PFSK-1 (cell line): ENCODE data around the gene GPR3.

Source experiments
- FOXP2 ChIP-seq: optimal IDR thresholded peaks from 2 replicates; pipeline ENCODE3; 2011; ENCODE audit warnings: borderline replicate concordance, control low read depth, inconsistent platforms; ENCODE audit not compliant: insufficient read depth; ENCODE audit errors: extremely low read length, extremely low read depth
- POLR2AphosphoS5 ChIP-seq: IDR thresholded peaks from 2 replicates; pipeline ENCODE4 v1.6.1; 2012; ENCODE audit warnings: low read depth, mild to moderate bottlenecking, control low read depth, low read length, moderate library complexity
- REST ChIP-seq, 2 experiments: IDR thresholded peaks; 2 replicates each; pipeline versions ENCODE4 v1.6.1 to v1.8.0; 2011 to 2012; ENCODE audit warnings: low read depth in 2 of 2, low read length in 2 of 2, control low read depth in 1 of 2, inconsistent platforms in 1 of 2, mild to moderate bottlenecking in 1 of 2, moderate library complexity in 1 of 2; ENCODE audit not compliant: insufficient read depth in 1 of 2
- SIN3A ChIP-seq: IDR thresholded peaks from 2 replicates; pipeline ENCODE4 v1.6.1; 2012; ENCODE audit warnings: mild to moderate bottlenecking, low read length, moderate library complexity, borderline replicate concordance; ENCODE audit not compliant: insufficient read depth
- TAF1 ChIP-seq: IDR thresholded peaks from 2 replicates; pipeline ENCODE4 v1.6.1; 2012; ENCODE audit warnings: low read length, control low read depth, borderline replicate concordance; ENCODE audit not compliant: insufficient read depth

GRCh38 chr1:27356619-27357280 lies 35.7 kb upstream of the GPR3 start:
- no peak for TF ChIP-seq TAF1
- no peak for TF ChIP-seq POLR2AphosphoS5
- no peak for TF ChIP-seq SIN3A
- no peak for TF ChIP-seq REST (IDR thresholded peaks at IDR 0.05; ENCODE audit: insufficient read depth in 1 of 2, low read depth in 2 of 2, low read length in 2 of 2)
- no peak for TF ChIP-seq FOXP2
